Ovary (tissue), 3 donors: ENCODE results near the gene SWSAP1.
"Not testable (repeated sequence)": the region's sequence is repeated elsewhere in the genome, so short reads cannot be mapped to it uniquely, and the experiment has no call there.

Source experiments
- CTCF ChIP-seq, 3 donors: fragments of 450-650 bp in 2 of 3; fragments of 200-600 bp in 1 of 3; IDR thresholded peaks; one replicate each; pipeline versions ENCODE4 v1.5.1 to v1.8.0; 2016 to 2022; ENCODE audit warnings: antibody characterized with exemption in 3 of 3, mild to moderate bottlenecking in 1 of 3
- EP300 ChIP-seq: sonication (generic); formaldehyde crosslinking; IDR thresholded peaks from one replicate; pipeline ENCODE4 v1.6.1; 2017; ENCODE audit warnings: antibody characterized with exemption
- POLR2A ChIP-seq: fragments of 450-650 bp; IDR thresholded peaks from one replicate; pipeline ENCODE4 v1.6.1; 2017; ENCODE audit warnings: antibody characterized with exemption, mild to moderate bottlenecking, moderate library complexity
- donor health status: DM: no; HTN: no; CAD: no.

DNA sequence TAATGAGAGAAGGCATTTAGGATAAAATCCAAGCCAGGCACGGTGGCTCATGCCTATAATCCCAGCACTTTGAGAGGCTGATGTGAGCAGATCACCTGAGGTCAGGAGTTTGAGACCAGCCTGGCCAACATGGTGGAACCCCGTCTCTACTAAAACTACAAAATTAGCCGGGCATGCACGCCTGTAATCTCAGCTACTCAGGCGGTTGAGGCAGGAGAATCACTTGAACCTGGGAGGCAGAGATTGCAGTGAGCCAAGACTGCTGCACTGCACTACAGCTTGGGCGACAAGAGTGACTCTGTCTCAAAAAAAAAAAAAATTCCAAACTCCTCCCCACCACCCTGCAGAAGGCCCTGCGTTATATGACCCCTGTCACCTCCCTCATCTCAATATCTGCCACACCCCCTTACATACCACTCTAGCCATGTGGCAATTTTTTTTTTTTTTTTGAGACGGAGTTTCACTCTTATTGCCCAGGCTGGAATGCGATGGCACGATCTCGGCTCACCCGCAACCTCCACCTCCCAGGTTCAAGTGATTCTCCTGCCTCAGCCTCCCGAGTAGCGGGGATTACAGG lies 4.9 kb downstream of the SWSAP1 start:
- not testable (repeated sequence) for TF ChIP-seq POLR2A; CTCF (IDR thresholded peaks at IDR 0.05); EP300
